NT2/D1 (cell line): ENCODE data around the gene CACNA2D2.
A peak's percentile ranks its signal among the peaks of the same experiment; 100 is the strongest.

Experiments
- DNase-seq: peaks from one replicate; pipeline ENCODE4 v3.0.0-alpha.2; 2011; ENCODE audit warnings: low read depth, low spot score
- H3K27me3 ChIP-seq: 2 replicates; pipeline ENCODE4 v1.6.0; 2011; ENCODE audit warnings: mild to moderate bottlenecking; ENCODE audit not compliant: insufficient read length, insufficient read depth
- H3K36me3 ChIP-seq: 2 replicates; pipeline ENCODE4 v1.6.1; 2011; ENCODE audit warnings: mild to moderate bottlenecking, low read length, mixed read lengths; ENCODE audit not compliant: insufficient read depth, insufficient read length
- H3K4me1 ChIP-seq: 2 replicates; pipeline ENCODE4 v1.5.1; 2011; ENCODE audit not compliant: insufficient read depth, insufficient read length
- H3K4me3 ChIP-seq: 2 replicates; pipeline ENCODE4 v1.5.1; 2011; ENCODE audit warnings: low read depth; ENCODE audit not compliant: insufficient read length
- H3K9ac ChIP-seq: 2 replicates; pipeline ENCODE4 v1.6.0; 2011; ENCODE audit warnings: low read depth; ENCODE audit not compliant: insufficient read length
- H3K9me3 ChIP-seq: 2 replicates; pipeline ENCODE4 v1.5.1; 2011; ENCODE audit warnings: mild to moderate bottlenecking, low read length; ENCODE audit not compliant: insufficient read depth
- SUZ12 ChIP-seq: IDR thresholded peaks from 2 replicates; pipeline ENCODE4 v1.6.1; 2011; ENCODE audit not compliant: insufficient read length, insufficient read depth; ENCODE audit errors: extremely low read depth
- YY1 ChIP-seq: IDR thresholded peaks from 2 replicates; pipeline ENCODE4 v1.6.1; 2011; ENCODE audit not compliant: insufficient read length, insufficient read depth
- ZNF274 ChIP-seq: IDR thresholded peaks from 2 replicates; pipeline ENCODE4 v1.6.1; 2011; ENCODE audit warnings: mild to moderate bottlenecking, low read depth, low read length

The CACNA2D2 gene

DNA sequence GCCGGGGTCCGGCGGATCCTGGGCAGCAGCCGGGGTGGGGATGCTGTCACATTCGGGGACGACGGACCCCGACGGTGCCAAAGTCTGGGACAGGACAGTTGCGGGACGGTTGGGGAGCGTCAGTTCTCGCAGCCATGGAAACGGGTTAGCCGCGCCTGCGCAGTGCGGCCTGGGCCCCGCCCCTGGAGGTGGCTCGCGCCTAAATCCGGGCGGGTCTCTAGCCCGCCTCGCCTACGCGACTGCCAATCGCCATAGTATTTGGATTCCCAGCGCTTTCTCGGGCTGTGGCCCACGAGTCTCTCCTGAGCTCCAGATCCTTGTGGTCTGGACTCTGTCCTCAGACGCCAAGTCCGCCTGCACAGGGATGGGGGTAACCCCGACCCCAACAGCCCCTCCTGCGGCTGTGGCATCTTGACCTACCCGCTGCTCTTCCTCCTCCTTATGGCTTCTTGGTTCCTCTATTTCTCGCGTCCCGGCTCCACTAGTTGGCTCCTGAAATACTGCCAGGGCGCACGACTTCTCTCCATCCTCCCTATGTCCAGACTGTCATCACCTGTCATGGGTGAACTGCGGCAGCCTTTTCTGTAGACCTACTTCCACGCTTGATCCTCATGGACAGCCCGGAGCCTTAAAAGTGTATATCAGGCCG is 157.7 kb downstream of the CACNA2D2 start, which contains the start of gene ZMYND10:
Gene ZMYND10 (minus strand): TSS at position 147 of the 649 bp plus-strand sequence. CDS start 153 bp downstream, outside the sequence.
- Histone ChIP-seq H3K4me3 (peak within 1 kb of the TSS; percentile 31), H3K9ac (peak within 1 kb of the TSS; percentile 74), H3K36me3 (peaks cover 23% of the 10 kb centered on the region), H3K27me3 (peaks cover 36% of the 10 kb centered on the region), H3K4me1 (peaks cover 16% of the 10 kb centered on the region), H3K9me3 (no peaks in the 10 kb centered on the region)
- peak; percentile 54 for DNase-seq
- TF ChIP-seq SUZ12: no peak
- TF ChIP-seq ZNF274: no peak
- no peak for TF ChIP-seq YY1

- Histone ChIP-seq H3K9ac (peak overlapping the region; percentile 74), H3K9me3 (no peaks in the 10 kb centered on the region), H3K36me3 (peaks cover 23% of the 10 kb centered on the region), H3K4me3 (peak overlapping the region; percentile 31), H3K4me1 (peaks cover 16% of the 10 kb centered on the region), H3K27me3 (peaks cover 40% of the 10 kb centered on the region)
- no peak for DNase-seq
- TF ChIP-seq SUZ12 (no peak), YY1 (no peak), ZNF274 (no peak)
Observed at GRCh38 chr3:50345008-50345407, 158.4 kb downstream of the CACNA2D2 start.

DNA sequence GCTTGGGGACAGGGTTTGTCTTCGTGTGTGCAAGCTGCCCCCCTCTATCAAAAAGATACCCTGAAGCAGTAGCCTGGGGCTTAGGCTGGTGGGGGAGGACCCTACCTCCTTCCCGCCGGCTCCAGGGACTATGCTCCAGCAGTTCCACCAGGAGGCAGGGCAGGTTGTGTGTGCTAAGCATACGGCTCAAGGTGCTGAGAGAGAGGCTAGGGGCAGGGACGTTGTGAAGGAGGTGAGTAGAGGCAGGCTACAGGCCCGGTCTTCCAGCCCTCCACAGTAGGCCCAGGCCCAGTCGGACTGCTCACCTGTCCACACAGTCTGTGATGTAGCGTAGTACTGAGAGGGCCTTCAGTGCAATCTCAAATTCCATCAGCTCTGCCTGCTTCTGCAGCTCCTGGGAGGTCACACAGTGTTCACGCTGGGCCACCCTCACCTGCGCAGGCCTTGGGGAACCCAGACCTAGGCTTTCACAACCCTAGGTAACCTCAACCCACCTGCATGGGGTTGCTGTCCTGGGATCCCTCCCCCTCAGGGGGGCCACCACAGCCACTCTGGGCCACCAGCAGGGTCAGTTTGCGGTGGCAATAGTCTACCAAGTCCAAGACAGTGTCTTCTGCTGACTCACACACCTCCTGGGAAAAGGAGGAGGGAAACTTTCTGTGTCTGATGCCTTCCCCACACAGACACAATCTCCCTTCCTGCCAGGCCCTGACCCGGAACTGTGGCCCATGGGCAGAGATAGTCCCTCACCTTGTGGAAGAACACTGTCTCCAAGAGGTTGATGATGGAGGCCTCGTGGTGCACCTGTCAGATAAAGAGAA is 160.4 kb downstream of the CACNA2D2 start:
- Histone ChIP-seq H3K4me1 (peaks cover 18% of the 10 kb centered on the region), H3K9ac (no peak overlapping the region), H3K27me3 (peaks cover 40% of the 10 kb centered on the region), H3K4me3 (no peak overlapping the region), H3K36me3 (peaks cover 8% of the 10 kb centered on the region), H3K9me3 (no peaks in the 10 kb centered on the region)
- TF ChIP-seq SUZ12 (no peak), YY1 (no peak), ZNF274 (no peak)
- no peak for DNase-seq

GRCh38 chr3:50341996-50342650 is 161.3 kb downstream of the CACNA2D2 start:
- H3K9ac ChIP-seq: peak overlapping the region; percentile 44

DNA sequence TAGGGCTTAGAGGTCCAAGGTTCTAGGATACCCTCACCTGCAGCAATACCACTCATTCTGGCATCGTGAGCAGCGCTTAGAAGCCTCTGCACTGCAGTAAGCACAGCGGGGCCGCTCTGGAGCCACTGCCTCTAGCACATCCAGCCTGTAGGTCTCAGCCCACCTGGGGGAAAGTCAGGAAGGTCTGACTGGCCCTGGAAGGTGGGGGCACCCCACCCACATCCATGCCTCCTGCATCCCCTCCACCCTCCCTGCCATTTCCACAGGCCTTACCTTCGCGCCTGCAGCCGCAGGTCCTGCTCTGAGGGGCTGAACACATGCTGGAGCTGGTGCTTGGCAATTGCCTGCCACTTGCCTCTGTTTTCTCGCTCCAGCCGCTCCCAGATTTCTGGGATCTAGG is 161.9 kb downstream of the CACNA2D2 start:
- no peaks in the 10 kb centered on the region for H3K9me3 ChIP-seq
- H3K4me1 ChIP-seq: peaks cover 18% of the 10 kb centered on the region
- no peak overlapping the region for H3K9ac ChIP-seq
- TF ChIP-seq SUZ12 (no peak), ZNF274 (no peak), YY1 (no peak)
- no peak overlapping the region for H3K4me3 ChIP-seq
- peaks cover 40% of the 10 kb centered on the region for H3K27me3 ChIP-seq
- peaks cover 1% of the 10 kb centered on the region for H3K36me3 ChIP-seq
- DNase-seq: no peak

More at GRCh38 chr3:50341996-50342650, 161.3 kb downstream of the CACNA2D2 start:
- Histone ChIP-seq H3K27me3 (peaks cover 40% of the 10 kb centered on the region), H3K36me3 (no peaks in the 10 kb centered on the region), H3K4me3 (no peak overlapping the region), H3K4me1 (peaks cover 18% of the 10 kb centered on the region), H3K9me3 (no peaks in the 10 kb centered on the region)
- no peak for TF ChIP-seq ZNF274
- DNase-seq: no peak

GRCh38 chr3:50340448-50341329 is 162.7 kb downstream of the CACNA2D2 start, which contains the start of gene RASSF1:
Gene RASSF1, minus strand, starts transcription at chr3:50340836. Its CDS starts 31 bp downstream, at chr3:50340805.
- TF ChIP-seq SUZ12 (no peak), YY1 (no peak), ZNF274 (no peak)
- H3K4me1 ChIP-seq: peaks cover 16% of the 10 kb centered on the region
- H3K4me3 ChIP-seq: no peak within 1 kb of the TSS
- H3K27me3 ChIP-seq: peaks cover 35% of the 10 kb centered on the region
- peaks cover 10% of the 10 kb centered on the region for H3K36me3 ChIP-seq
- H3K9ac ChIP-seq: no peak within 1 kb of the TSS
- no peak for DNase-seq
- no peaks in the 10 kb centered on the region for H3K9me3 ChIP-seq
